Stimulated activated CD8-positive, alpha-beta memory T cell treated with anti-CD3 and anti-CD28 coated beads, Interleukin-2, amount 100 ng/mL, for 1 hour (primary cell): ENCODE data around the gene ZSCAN4.

ENCODE experiments used
- DNase-seq, 2 donors: peaks; one replicate each; pipeline ENCODE4 v3.0.0-alpha.2; 2020; ENCODE audit warnings: low read depth in 2 of 2

Gene ZSCAN4

DNA sequence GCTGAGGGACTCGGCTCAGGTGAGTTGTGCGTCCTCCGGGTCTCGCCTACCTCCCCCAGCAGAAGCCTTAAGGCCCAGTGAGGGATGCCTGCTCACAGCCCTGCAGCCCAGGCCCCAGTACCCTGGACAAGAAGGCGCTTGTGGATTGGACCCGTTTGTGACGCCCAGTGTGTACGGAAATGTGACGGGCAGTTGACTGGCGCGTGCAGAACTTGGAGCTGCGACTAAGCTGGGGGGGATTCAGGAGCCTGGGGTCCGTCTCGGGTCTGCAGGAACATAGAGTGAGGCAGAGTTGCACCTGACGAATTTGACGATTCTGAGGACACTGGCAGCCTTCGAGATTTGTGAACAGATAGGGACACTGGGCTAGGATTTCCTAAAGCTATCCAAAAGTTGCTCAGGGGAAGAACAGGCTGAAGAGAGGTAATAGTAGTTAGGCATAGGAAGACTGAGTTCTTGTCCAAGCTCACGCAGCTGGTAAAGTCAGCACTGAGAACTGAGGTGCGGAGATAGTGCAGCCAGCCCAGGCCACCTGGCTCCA is 13.6 kb downstream of the ZSCAN4 start:
- DNase-seq, result no peak

DNA sequence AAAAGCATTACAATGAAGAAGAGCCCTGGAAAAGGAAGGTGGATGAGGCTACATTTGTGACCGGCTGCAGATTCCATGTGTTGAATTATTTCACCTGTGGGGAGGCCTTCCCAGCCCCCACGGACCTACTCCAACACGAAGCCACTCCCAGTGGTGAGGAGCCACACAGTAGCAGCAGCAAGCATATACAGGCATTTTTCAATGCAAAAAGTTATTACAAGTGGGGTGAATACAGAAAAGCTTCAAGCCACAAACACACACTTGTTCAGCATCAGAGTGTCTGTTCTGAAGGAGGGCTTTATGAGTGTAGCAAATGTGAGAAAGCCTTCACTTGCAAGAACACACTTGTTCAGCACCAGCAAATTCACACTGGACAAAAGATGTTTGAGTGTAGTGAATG is 18.0 kb downstream of the ZSCAN4 start:
- DNase-seq, result no peak

DNA sequence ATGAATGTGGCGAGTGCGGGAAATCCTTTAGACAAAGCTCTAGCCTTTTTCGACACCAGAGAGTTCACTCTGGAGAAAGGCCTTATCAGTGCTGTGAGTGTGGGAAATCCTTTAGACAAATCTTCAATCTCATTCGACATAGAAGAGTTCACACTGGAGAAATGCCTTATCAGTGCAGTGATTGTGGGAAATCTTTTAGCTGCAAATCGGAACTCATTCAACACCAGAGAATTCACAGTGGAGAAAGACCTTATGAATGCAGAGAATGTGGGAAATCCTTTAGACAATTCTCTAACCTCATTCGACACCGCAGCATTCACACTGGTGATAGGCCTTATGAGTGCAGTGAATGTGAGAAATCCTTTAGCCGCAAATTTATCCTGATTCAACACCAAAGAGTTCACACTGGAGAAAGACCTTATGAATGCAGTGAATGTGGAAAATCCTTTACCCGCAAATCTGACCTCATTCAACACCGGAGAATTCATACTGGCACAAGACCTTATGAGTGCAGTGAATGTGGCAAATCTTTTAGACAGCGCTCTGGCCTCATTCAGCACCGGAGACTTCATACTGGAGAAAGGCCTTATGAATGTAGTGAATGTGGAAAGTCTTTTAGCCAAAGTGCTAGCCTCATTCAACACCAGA is 18.8 kb downstream of the ZSCAN4 start:
- DNase-seq, result no peak

DNA sequence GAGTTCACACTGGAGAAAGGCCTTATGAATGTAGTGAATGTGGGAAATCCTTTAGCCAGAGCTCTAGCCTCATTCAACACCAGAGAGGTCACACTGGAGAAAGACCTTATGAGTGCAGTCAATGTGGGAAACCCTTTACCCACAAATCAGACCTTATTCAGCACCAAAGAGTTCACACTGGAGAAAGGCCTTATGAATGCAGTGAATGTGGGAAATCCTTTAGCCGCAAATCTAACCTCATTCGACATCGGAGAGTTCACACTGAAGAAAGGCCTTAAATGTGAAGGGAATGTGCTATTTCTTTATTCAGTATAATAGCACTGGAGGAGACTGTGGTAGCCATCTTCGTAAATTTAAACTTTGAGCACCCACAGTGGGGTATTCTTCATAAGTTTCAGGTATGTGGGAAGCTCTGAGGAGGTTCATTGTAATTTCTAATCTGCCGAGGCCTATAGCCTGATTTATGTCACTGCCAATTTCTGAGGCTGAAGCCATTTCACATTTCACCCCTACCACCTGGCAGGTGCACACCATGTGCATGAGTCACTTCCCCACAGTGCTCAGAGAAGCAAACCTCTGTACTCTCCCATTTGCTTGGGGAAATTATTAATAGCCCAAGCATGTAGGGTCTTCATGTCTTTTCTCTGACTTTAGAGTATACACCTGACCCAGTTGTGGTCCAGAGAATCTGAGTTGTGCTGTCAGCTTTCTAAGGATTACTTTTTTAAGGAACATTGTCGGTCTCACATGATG is 19.5 kb downstream of the ZSCAN4 start:
- DNase-seq, result no peak

DNA sequence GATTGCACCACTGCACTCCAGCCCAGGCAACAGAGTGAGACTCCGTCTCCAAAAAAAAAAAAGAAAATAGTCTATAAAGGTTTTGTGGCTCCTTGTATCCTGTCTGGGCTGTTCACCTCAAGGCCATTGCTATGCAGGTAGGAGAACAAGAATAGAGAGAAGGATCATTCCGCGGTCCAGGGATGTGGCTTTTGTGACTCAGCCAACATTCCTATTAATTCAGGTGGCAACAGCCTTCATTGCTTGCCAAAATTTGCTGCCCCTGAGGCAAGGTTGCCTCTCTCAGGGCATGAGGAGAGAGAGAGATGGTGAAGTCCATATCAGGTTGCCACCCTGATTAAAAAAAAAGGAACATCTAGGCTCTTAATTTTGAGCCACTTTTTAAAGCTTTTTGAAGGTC is 21.0 kb downstream of the ZSCAN4 start:
- DNase-seq, result no peak

DNA sequence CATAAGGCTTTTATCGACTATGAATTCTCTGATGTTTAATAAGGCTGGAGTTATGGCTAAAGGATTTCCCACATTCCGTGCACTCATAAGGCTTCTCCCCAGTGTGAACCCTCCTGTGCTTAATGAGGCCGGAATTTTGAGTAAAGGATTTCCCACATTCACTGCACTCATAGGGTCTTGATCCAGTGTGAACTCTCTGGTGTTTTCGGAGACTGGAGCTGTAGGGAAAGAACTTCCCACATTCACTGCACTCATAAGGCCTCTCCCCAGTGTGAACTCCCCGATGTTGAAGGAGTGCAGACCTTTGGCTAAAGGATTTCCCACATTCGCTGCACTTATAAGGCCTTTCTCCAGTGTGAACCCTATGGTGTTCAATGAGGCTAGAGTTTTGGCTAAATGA is 32.9 kb downstream of the ZSCAN4 start:
- no peak for DNase-seq

DNA sequence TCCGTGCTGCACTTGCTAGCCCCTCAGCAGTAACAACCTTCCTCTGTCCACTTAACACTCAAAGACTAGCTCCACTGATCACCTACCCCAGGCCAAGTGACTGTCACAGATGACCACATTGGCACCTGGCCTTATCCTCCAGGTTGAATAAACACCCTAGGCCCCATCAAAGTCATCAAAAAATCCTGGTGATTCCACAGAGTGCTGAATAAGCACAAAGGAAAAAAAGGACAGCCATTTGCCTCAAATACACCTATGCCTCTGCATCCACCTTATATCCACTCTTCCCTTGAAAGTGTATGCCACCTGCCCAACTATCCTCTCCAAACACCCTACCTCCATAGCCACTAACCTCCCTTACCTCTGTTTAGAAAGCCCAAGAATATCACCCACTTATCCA is 37.6 kb downstream of the ZSCAN4 start:
- DNase-seq, result no peak

DNA sequence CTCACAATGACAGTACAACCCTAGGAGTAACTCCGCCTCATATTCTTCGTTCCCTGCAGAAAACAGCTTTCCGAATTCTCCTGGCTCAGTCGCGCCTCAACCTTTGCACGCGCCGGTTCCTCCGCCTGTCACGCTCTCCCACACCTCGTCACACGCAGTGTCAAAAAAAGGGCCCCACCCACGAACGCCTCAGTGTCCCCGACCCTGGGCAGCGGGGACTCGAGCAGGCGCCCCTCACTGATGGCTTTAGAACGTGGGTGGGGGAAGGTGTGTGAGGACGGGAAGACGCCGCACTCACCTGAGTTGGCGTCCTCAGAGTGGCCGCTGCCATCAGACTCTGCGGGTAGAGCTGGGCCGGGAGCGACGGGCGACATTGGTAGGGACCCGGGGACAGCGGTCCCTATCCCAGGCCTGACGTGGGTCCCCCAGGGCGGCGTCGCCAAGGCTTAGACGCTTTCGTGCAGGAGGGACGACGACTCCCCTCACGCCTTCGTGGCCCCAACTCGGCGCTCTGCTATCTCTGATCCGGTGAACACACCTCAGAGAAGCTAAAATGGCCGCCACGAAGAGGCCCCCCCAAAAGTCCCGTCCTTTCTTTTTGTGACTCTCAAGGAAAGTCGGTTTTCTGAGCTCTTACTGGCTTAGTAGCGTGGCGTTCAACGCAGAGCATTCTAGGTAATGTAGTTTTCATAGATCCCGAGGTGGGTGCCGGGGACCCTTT is 40.1 kb downstream of the ZSCAN4 start, which contains the start of gene ZNF154:
Gene ZNF154, minus strand, starts transcription at position 564 of the 721 bp plus-strand sequence. Its CDS starts 233 bp downstream, at position 331.
- DNase-seq, result peak in 1 of 2 donors; percentile 22

DNA sequence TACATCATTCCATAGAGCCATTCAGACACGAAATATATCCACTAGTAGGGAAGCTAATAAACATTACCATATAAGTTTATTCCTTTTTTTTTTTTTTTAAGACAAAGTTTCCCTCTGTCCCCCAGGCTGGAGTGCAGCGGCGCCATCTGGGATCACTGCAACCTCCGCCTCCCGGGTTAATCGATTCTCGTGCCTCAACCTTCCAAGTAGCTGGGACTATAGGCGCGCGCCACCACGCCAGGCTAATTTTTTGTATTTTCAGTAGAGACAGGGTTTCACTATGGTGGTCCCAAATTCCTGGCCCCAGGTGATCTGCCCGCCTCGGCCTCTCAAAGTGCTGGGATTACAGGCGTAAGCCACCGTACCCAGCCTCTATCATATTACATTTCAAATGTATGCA is 40.9 kb downstream of the ZSCAN4 start:
- no peak for DNase-seq

DNA sequence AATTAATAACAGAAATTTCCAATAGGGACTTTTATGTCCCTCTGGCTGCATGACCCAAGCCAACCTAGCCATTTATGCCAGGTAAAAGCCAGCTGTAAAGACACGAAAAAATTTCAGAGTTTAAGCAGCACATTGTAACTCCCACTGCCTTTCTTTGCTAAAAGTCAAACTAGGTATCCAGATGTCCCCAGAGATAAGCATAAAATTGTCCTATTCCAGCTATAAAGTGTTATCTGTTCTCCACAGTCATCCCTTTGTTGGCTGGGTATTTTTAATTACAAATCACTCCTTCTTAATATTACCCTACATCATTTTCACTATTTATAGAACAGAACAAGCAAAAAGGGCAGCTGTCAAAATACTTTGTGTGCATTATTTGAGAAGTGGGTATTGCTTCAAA is 43.5 kb downstream of the ZSCAN4 start:
- DNase-seq, result no peak

DNA sequence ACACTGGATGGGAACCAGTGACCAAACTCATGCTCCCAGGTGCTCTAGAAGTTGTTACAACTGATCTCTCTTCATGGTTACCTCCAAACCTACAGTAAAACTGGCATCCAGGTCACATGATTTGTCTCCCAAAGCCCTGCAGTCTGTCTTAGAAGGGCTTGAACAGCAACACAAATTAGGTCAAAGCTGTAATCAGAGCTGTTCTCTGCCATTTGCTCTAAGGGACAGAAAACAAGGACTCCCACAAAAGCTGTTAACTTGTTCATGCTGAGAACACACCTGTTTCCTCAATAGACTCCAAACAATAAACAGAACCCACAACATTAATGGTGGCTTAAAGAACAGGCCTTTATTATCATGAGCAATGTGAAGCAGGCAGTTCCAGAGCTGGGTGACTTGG is 50.7 kb downstream of the ZSCAN4 start:
- DNase-seq, result no peak

DNA sequence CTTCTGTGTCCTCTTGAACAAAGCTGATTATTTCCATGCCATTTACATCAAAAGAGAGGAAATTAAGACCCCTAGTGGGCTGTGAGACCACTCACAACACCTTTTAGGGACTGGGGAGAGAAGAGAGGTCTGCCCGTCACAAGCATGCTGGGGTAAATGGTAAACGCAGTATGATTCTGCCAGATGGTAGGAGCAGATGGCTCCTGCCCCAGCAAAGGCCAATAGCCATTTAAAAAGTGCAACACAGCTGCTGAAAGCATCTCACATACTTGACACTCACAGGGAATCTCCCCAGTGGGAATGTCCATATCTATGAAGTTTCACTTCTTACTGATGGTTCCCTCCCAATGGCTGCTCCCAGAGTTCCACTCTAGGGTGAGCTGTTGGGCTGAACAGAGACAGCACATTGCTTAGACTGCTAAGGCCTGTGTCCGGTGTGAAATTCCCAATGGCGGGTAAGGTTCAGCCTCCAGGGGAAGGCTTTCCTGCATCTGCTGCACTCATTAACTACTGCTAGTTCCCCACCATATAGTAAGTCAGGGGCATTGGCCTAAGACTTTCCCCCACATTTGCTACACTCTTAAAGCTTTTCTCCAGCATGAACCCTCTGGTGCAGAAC is 51.3 kb downstream of the ZSCAN4 start:
- no peak for DNase-seq

DNA sequence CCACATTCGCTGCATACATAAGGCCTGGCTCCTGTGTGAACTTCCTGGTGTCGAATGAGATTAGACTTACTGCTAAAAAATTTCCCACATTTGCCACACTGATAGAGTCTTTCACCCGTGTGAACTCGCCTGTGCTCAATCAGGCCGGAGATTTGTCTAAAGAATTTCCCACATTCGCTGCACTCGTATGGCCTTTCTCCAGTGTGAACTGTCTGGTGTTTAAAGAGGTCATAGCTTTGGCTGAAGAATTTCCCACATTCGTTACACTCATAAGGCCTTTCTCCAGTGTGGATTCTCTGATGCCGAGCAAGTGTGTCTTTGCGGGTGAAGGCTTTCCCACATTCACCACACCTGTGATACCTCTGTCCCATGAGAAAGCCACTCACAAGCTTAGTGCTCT is 52.1 kb downstream of the ZSCAN4 start:
- DNase-seq, result no peak
